GM21526 (cell line): ENCODE measurements around the gene PTS.

Experiments
- ATAC-seq: cut with Tn5 transposase; IDR thresholded peaks from one replicate; pipeline ENCODE4 v1.9.1; 2021; ENCODE audit warnings: moderate library complexity; ENCODE audit not compliant: unreplicated experiment, low FRiP score

The PTS gene

GRCh38 chr11:112260490-112260889 lies 34.3 kb downstream of the PTS start, which contains the start of gene PLET1:
TSS of gene PLET1 (minus strand) at chr11:112260860. CDS start at chr11:112260589, 271 bp downstream.
- ATAC-seq = no peak

GRCh38 chr11:112265659-112266409 lies 39.6 kb downstream of the PTS start:
- no peak for ATAC-seq

- ATAC-seq = no peak
Measured at GRCh38 chr11:112266410-112266778, 40.2 kb downstream of the PTS start.

GRCh38 chr11:112267188-112267591 lies 41.0 kb downstream of the PTS start:
- ATAC-seq = no peak

- ATAC-seq = no peak
Measured at GRCh38 chr11:112268406-112268805, 42.2 kb downstream of the PTS start.

- no peak for ATAC-seq
Measured at GRCh38 chr11:112269139-112269538, 42.9 kb downstream of the PTS start.

- no peak for ATAC-seq
Measured at GRCh38 chr11:112270551-112271180, 44.4 kb downstream of the PTS start.

- ATAC-seq = no peak
Measured at GRCh38 chr11:112271242-112271641, 45.0 kb downstream of the PTS start.

GRCh38 chr11:112273066-112273465 lies 46.8 kb downstream of the PTS start:
- ATAC-seq = no peak

GRCh38 chr11:112274007-112274783 lies 48.0 kb downstream of the PTS start:
- no peak for ATAC-seq

GRCh38 chr11:112277029-112277428 lies 50.8 kb downstream of the PTS start:
- no peak for ATAC-seq

GRCh38 chr11:112277941-112278340 lies 51.7 kb downstream of the PTS start:
- no peak for ATAC-seq

- ATAC-seq = no peak
Measured at GRCh38 chr11:112278803-112279202, 52.6 kb downstream of the PTS start.

- ATAC-seq = peak; percentile 42
Measured at GRCh38 chr11:112279901-112280267, 53.7 kb downstream of the PTS start.

GRCh38 chr11:112280268-112281126 lies 54.3 kb downstream of the PTS start:
- ATAC-seq = peak; percentile 53

GRCh38 chr11:112281726-112282125 lies 55.5 kb downstream of the PTS start:
- ATAC-seq = no peak
